ENCODE data around the gene ZNF736.
"Not testable (repeated sequence)": the region's sequence is repeated elsewhere in the genome, so short reads cannot be mapped to it uniquely, and the experiment has no call there.

The ZNF736 gene

DNA sequence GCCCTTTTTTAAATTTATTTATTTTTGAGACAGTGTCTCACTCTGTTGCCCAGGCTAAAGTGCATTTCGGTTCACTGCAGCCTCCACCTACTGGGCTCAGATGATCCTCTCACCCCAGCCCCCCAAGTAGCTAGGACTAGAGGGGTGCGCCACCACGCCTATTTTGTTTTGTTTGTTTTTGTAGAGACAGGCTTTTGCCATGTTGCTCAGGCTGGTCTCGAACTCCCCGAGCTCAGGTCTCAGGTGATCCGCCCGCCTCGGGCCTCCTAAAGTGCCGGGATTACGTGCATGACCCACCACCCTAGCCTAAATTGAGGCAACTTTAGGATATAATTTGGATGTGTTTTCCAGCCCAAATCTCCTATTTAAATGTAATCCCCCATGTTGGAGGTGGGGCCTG lies 805 bp downstream of the ZNF736 start:
- peak overlapping the region; percentile 91 for H3K27ac ChIP-seq (ENCODE audit: low read length)
- H3K9me3 ChIP-seq (ENCODE audit: control insufficient read depth in 1 of 2, low read length in 2 of 2) = no peaks in the 10 kb centered on the region
- H3K4me1 ChIP-seq (ENCODE audit: control insufficient read depth in 1 of 2, insufficient read depth in 2 of 2, low read length in 2 of 2) = peaks cover 4 to 11% of the 10 kb centered on the region in 2 donors
- no peaks in the 10 kb centered on the region for H3K36me3 ChIP-seq (ENCODE audit: control insufficient read depth in 1 of 2, insufficient read depth in 2 of 2, low read length in 2 of 2)
- no peaks in the 10 kb centered on the region for H3K27me3 ChIP-seq (ENCODE audit: low read depth, low read length)
- peak overlapping the region; percentile 97 to 99 for H3K4me3 ChIP-seq (ENCODE audit: low read depth in 1 of 2, low read length in 2 of 2)

- peaks cover 4 to 11% of the 10 kb centered on the region in 2 donors for H3K4me1 ChIP-seq (ENCODE audit: control insufficient read depth in 1 of 2, insufficient read depth in 2 of 2, low read length in 2 of 2)
- H3K4me3 ChIP-seq (ENCODE audit: low read depth in 1 of 2, low read length in 2 of 2); H3K27ac ChIP-seq (ENCODE audit: low read length); H3K9me3 ChIP-seq (ENCODE audit: control insufficient read depth in 1 of 2, low read length in 2 of 2); H3K36me3 ChIP-seq (ENCODE audit: control insufficient read depth in 1 of 2, insufficient read depth in 2 of 2, low read length in 2 of 2); H3K27me3 ChIP-seq (ENCODE audit: low read depth, low read length): not testable (repeated sequence)
Observed at GRCh38 chr7:64316031-64316742, 2.4 kb downstream of the ZNF736 start.

GRCh38 chr7:64320547-64321513 lies 7.1 kb downstream of the ZNF736 start:
- Histone ChIP-seq H3K27ac (ENCODE audit: low read length) (no peak overlapping the region), H3K36me3 (ENCODE audit: control insufficient read depth in 1 of 2, insufficient read depth in 2 of 2, low read length in 2 of 2) (no peaks in the 10 kb centered on the region), H3K4me1 (ENCODE audit: control insufficient read depth in 1 of 2, insufficient read depth in 2 of 2, low read length in 2 of 2) (no peaks in the 10 kb centered on the region), H3K9me3 (ENCODE audit: control insufficient read depth in 1 of 2, low read length in 2 of 2) (no peaks in the 10 kb centered on the region), H3K4me3 (ENCODE audit: low read depth in 1 of 2, low read length in 2 of 2) (no peak overlapping the region), H3K27me3 (ENCODE audit: low read depth, low read length) (no peaks in the 10 kb centered on the region)

DNA sequence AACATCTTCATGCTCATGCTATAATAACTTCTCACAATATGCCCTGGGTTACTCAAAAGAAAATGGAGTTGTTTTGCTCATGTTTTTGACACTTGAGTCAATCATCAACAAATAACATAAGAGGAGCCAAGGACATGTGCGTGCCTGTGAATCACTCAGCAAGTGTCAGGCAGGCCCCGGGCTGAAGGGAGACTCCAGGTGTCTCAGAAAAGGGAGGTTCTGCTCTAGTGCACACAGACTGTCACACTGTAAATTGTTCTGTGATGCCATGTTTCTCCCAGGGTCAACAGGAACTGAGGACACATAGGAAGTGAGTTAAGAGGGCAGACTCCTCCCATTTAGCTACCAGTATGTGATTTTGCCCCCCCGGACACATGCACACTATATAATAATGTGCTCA lies 10.4 kb downstream of the ZNF736 start:
- H3K9me3 ChIP-seq (ENCODE audit: control insufficient read depth in 1 of 2, low read length in 2 of 2); H3K27ac ChIP-seq (ENCODE audit: low read length); H3K4me3 ChIP-seq (ENCODE audit: low read depth in 1 of 2, low read length in 2 of 2); H3K36me3 ChIP-seq (ENCODE audit: control insufficient read depth in 1 of 2, insufficient read depth in 2 of 2, low read length in 2 of 2); H3K27me3 ChIP-seq (ENCODE audit: low read depth, low read length); H3K4me1 ChIP-seq (ENCODE audit: control insufficient read depth in 1 of 2, insufficient read depth in 2 of 2, low read length in 2 of 2): not testable (repeated sequence)

DNA sequence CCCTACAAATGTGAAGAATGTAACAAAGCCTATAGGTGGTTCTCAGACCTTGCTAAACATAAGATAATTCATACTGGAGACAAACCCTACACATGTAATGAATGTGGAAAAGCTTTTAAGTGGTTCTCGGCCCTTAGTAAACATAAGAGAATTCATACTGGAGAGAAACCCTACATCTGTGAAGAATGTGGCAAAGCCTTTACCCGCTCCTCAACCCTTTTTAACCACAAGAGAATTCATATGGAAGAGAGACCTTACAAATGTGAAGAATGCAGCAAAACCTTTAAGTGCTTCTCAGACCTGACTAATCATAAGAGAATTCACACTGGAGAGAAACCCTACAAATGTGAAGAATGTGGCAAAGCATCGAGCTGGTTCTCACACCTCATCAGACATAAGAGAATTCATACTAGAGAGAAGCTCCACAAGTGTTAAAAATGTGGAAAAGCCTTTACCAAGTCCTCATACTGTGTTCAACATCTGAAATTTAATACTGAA lies 35.0 kb downstream of the ZNF736 start:
- H3K4me1 ChIP-seq (ENCODE audit: control insufficient read depth in 1 of 2, insufficient read depth in 2 of 2, low read length in 2 of 2); H3K27ac ChIP-seq (ENCODE audit: low read length); H3K27me3 ChIP-seq (ENCODE audit: low read depth, low read length): not testable (repeated sequence)
- peaks cover 51 to 88% of the 10 kb centered on the region in 2 donors for H3K9me3 ChIP-seq (ENCODE audit: control insufficient read depth in 1 of 2, low read length in 2 of 2)
- peaks cover 0 to 72% of the 10 kb centered on the region in 2 donors for H3K36me3 ChIP-seq (ENCODE audit: control insufficient read depth in 1 of 2, insufficient read depth in 2 of 2, low read length in 2 of 2)
- H3K4me3 ChIP-seq (ENCODE audit: low read depth in 1 of 2, low read length in 2 of 2) = peak overlapping the region in 1 of 2 donors; percentile 58

DNA sequence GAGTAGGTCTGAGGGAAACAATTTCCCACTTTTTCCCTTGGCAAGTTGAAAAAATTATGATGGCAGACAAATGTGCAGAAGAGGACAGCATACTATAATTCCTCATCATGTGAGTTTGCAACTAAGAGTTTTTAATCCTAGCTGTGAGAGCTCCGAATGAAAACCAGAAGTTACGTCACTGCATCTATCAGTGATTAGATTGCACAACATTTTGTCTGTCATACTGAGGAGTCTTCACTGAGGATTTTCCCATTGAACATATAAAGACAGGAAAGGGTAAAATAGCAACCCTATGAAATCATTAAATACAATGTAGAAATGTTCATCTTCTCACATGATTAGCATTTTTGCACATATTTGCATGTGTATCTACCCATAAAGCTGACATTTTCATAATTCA lies 45.8 kb downstream of the ZNF736 start:
- Histone ChIP-seq H3K27me3 (ENCODE audit: low read depth, low read length) (no peaks in the 10 kb centered on the region), H3K27ac (ENCODE audit: low read length) (no peak overlapping the region), H3K4me1 (ENCODE audit: control insufficient read depth in 1 of 2, insufficient read depth in 2 of 2, low read length in 2 of 2) (no peaks in the 10 kb centered on the region), H3K36me3 (ENCODE audit: control insufficient read depth in 1 of 2, insufficient read depth in 2 of 2, low read length in 2 of 2) (peaks cover 0 to 4% of the 10 kb centered on the region in 2 donors), H3K9me3 (ENCODE audit: control insufficient read depth in 1 of 2, low read length in 2 of 2) (peaks cover 19 to 54% of the 10 kb centered on the region in 2 donors), H3K4me3 (ENCODE audit: low read depth in 1 of 2, low read length in 2 of 2) (no peak overlapping the region)

GRCh38 chr7:64371116-64371515 lies 57.4 kb downstream of the ZNF736 start:
- Histone ChIP-seq H3K27me3 (ENCODE audit: low read depth, low read length) (no peaks in the 10 kb centered on the region), H3K4me3 (ENCODE audit: low read depth in 1 of 2, low read length in 2 of 2) (no peak overlapping the region), H3K36me3 (ENCODE audit: control insufficient read depth in 1 of 2, insufficient read depth in 2 of 2, low read length in 2 of 2) (no peaks in the 10 kb centered on the region), H3K9me3 (ENCODE audit: control insufficient read depth in 1 of 2, low read length in 2 of 2) (peaks cover 15 to 33% of the 10 kb centered on the region in 2 donors), H3K27ac (ENCODE audit: low read length) (no peak overlapping the region), H3K4me1 (ENCODE audit: control insufficient read depth in 1 of 2, insufficient read depth in 2 of 2, low read length in 2 of 2) (no peaks in the 10 kb centered on the region)

GRCh38 chr7:64373017-64373416 lies 59.3 kb downstream of the ZNF736 start:
- no peaks in the 10 kb centered on the region for H3K27me3 ChIP-seq (ENCODE audit: low read depth, low read length)
- H3K27ac ChIP-seq (ENCODE audit: low read length) = no peak overlapping the region
- peaks cover 10 to 24% of the 10 kb centered on the region in 2 donors for H3K9me3 ChIP-seq (ENCODE audit: control insufficient read depth in 1 of 2, low read length in 2 of 2)
- H3K4me3 ChIP-seq (ENCODE audit: low read depth in 1 of 2, low read length in 2 of 2) = no peak overlapping the region
- H3K4me1 ChIP-seq (ENCODE audit: control insufficient read depth in 1 of 2, insufficient read depth in 2 of 2, low read length in 2 of 2) = no peaks in the 10 kb centered on the region
- H3K36me3 ChIP-seq (ENCODE audit: control insufficient read depth in 1 of 2, insufficient read depth in 2 of 2, low read length in 2 of 2) = no peaks in the 10 kb centered on the region

DNA sequence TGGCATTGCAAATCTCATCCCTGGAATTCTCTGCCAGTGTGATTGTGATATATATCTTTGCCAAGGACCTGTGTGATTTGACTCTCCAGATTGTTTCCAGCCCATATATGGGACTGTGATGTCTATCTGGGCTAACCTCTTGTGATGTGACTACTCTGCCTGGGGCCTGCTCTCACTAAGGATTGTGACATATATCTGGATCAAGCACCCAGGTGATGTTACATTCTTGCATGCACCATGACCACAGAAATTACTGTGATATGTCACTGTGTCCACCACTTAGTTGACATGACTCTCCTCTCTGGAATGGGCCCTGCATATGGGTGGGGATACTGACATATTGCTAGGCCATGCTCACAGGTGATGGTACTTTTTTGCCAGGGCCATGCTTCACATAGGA lies 86.6 kb downstream of the ZNF736 start:
- Histone ChIP-seq H3K27me3 (ENCODE audit: low read depth, low read length) (no peaks in the 10 kb centered on the region), H3K27ac (ENCODE audit: low read length) (no peak overlapping the region), H3K36me3 (ENCODE audit: control insufficient read depth in 1 of 2, insufficient read depth in 2 of 2, low read length in 2 of 2) (no peaks in the 10 kb centered on the region), H3K4me3 (ENCODE audit: low read depth in 1 of 2, low read length in 2 of 2) (no peak overlapping the region), H3K9me3 (ENCODE audit: control insufficient read depth in 1 of 2, low read length in 2 of 2) (peaks cover 0 to 3% of the 10 kb centered on the region in 2 donors), H3K4me1 (ENCODE audit: control insufficient read depth in 1 of 2, insufficient read depth in 2 of 2, low read length in 2 of 2) (no peaks in the 10 kb centered on the region)
